Kidney tubule cell (primary cell): ENCODE measurements around the gene PLXNA2.

Source experiments
- DNase-seq: peaks from one replicate; pipeline ENCODE4 v3.0.0-alpha.2; 2018; ENCODE audit warnings: low spot score

PLXNA2 gene

GRCh38 chr1:208146650-208147049 lies 97.5 kb downstream of the PLXNA2 start:
- no peak for DNase-seq

GRCh38 chr1:208145167-208145566 lies 99.0 kb downstream of the PLXNA2 start:
- DNase-seq = no peak

- no peak for DNase-seq
Measured at GRCh38 chr1:208142590-208143382, 101.4 kb downstream of the PLXNA2 start.

DNA sequence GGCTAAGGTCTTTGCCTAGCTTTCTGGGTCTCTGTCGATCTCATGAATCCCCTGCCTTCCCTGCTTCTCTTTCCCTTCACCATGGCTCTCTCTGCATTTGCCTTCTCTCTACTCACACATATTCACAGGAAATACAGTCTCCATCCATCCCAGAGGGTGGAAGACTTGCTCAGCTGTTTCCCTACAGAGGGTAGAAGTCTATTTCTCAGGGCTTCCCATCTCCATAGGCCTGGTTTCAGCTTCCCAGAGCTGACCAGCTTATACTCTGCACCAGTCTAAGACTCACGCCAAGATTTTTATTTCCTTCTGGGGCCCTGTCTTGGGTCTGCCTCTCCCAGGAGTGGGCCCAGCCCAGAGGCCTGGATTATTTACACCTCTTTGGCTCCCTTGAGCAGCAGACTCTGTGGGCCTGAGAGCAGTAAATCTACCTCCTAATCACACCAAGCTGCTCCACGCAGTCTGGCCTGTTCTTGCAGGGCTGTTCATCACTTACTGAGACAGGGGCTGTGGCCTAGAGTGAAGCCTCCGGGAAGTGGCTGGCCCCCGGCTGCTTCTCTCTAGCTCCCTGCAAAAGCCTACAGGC lies 102.5 kb downstream of the PLXNA2 start:
- no peak for DNase-seq

- DNase-seq = no peak
Measured at GRCh38 chr1:208139434-208140045, 104.6 kb downstream of the PLXNA2 start.

DNA sequence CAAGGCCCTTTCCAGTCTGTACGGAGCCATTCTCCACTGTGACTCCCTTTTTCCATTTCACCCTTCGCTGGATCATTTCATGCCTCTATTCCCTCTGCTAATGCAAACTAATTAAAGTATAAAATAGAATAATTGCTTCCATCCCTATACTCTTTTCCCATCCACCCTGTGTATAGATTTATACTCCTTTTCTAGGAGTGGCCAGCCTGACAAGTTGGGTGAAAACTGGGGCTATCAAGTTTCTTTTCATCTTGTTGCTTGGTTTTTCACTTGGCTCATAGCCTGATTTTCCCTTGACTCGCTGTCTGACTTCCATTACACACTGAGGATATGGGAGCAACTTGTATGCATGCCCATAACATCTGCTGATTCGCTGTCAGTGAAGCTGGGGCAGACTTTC lies 107.0 kb downstream of the PLXNA2 start:
- peak; percentile 10 for DNase-seq

GRCh38 chr1:208136459-208137182 lies 107.6 kb downstream of the PLXNA2 start:
- DNase-seq = no peak

- DNase-seq = no peak
Measured at GRCh38 chr1:208135354-208135753, 108.8 kb downstream of the PLXNA2 start.

DNA sequence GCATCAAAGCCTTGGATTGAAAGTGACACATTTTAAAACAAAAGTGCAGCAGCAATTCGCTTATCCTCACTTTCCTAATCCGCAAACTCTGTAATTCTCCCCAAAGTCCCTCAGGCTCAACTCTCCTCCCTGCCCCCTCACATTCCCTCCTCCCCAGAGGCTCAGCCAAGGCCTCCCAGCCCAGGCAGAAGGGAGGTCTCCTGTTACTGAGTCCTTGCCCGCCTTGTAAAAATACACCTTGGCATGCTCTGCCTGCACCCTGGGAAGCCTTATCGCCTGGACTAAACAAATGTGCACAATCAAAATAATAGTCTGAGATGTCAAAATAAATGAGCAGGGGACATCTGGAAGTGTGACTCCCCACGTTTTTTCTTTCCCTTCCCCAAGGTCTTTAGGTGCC lies 109.7 kb downstream of the PLXNA2 start:
- DNase-seq = no peak

DNA sequence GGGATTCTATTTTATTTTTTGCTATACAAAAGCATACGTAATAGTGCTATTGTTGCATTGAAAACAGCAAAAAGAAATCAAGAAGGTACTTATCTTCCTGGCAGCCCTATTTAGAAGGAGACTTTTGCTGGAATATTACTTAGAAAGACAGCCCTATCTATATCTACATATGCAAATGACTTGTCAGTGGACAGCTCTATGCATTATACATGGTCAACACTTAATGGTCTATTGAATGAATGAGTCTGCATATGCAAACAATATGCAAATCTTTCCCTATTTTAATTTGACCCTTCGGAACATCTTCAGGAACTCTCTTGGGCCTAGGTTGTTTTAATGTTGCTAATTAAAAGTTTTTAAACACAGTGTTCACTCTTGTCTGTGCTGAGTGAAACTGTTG lies 110.8 kb downstream of the PLXNA2 start:
- DNase-seq = no peak

DNA sequence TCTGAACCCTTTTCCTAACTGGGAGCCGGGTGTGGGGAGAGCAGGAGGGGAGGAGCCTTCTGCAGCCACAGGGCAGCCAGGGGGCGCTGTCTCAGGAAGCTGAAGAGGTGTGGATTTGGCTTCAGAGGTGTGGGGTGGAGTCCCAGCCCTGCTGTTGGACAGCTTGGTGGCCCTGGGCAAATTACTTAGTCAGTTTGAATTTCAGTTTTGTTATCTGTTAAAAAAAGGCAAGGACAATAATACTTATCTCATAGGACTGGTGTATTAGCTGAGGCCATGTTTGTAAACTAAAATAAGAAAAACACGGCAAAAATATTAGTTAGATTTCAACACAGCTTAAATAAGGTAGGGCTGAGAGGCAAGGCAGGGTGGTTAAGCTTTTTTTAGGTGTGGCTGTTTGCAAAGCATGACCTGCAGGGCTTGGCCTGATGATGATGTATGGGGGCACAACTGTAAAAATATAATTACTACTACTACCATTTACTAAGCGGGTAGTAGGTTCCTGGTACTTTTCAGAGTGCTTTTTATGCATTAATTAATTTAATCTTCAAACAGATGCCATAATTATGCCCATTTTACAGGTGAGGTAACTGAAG lies 111.8 kb downstream of the PLXNA2 start:
- peak; percentile 73 for DNase-seq

DNA sequence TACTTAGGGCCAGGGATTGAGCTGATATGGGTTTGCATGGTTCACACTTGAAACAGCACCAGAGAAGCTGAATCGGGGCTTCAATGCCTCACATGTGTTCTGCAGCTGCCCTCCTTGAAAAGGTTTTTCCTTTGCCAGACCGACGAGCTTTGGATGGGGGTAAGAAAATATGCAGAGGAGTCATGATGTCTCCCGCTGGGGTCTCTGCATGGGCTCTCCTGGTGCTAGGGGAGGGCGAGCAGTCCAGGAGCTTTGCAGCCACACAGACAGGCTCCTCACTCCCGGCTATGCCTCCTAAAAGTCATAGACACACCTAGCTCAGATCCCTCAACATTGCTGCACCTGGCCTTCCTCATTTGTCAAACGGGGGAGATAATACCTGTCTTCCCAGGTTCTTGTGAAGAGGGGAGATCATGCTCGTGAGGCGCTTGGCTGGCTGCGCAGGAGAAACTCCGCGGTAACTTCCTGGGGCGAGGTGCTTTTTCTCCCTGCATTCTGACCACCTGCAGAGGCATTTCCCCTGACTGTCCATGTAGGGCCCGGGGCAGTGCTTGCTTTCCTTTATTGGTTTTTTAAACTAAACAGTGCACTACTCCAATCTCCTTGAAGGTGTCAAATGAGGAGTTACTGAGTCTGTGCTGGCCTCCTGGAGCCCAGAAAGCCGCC lies 112.4 kb downstream of the PLXNA2 start:
- DNase-seq = no peak

- no peak for DNase-seq
Measured at GRCh38 chr1:208129487-208129886, 114.7 kb downstream of the PLXNA2 start.

DNA sequence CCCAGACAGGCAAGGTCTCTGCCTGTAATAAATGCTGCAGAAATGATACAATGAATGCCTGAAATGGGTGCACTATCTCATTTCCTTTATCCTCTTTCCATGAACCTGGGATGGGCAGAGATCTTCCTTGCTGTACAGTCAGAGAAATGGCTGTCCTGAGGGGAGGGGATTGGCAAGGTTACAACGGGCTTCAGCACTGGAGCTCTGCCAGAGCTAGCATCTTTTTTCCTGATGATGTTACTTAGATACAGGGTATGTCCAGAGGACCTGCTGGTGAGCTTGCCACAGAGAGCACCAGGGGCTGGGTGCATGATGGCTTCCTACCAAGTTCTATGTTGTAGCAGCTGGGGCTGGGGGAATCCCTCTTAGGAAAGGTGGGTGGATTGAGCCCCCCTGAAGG lies 115.1 kb downstream of the PLXNA2 start:
- no peak for DNase-seq

DNA sequence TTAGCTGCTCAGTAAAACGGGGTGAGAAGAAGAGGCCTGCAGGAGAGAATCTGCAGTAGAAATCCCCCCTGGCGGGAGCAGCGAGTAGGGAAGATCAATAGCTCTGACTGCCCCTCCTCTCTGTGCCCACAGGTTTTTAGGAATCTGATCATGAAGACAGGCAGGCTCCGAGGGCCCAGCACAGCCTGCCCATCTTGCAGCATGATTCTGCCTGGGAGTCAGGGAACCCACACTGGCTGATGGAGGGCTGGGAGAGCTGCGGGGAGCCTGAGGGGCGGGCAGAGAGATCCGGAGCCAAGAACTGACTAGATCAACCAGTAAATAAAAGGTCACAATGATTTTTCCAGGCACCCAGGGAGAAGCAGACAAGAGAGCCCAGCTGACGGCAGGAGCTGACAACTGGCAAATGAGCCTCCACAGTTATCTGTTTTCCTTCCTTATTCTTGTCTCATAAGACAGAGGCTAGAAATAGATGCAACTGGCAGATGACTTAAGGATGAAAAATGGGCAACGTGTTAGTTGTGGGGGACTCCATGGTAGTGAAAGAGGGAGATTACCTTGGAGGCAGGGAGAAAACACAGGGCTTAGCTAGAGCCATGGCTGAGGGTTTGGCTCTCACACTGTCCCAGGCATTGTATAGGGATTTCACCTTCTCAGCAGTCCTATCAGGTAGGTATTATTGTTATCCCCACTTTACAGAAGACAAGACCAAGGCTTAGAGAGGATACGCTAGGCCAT lies 116.2 kb downstream of the PLXNA2 start:
- no peak for DNase-seq

- no peak for DNase-seq
Measured at GRCh38 chr1:208127284-208127683, 116.9 kb downstream of the PLXNA2 start.

GRCh38 chr1:208126108-208126507 lies 118.1 kb downstream of the PLXNA2 start:
- DNase-seq = no peak

GRCh38 chr1:208122612-208123358 lies 121.4 kb downstream of the PLXNA2 start:
- DNase-seq = no peak

DNA sequence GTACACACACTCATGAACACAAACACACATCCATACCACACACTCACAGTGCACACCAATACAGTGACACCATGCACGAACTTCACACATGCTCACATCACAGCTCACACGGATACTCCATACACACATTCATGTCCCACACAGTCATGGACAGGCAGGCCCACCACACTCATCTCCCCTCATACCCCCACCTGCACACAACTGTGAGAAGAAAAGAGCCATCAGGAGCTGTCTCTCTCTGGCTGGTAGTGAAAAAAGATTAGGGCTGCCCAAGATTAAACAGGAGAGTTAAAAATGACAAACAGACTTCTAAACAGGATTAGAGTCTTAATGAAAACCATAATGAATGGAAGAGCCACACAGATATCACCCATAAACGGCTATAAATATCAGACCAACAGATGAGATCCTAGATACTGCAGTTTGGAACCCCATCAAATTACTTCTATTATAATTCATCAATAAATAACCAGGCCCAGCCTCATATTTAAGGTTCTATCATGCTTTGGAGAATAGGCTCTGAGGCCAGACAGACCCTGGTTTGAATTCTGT lies 122.3 kb downstream of the PLXNA2 start:
- no peak for DNase-seq

DNA sequence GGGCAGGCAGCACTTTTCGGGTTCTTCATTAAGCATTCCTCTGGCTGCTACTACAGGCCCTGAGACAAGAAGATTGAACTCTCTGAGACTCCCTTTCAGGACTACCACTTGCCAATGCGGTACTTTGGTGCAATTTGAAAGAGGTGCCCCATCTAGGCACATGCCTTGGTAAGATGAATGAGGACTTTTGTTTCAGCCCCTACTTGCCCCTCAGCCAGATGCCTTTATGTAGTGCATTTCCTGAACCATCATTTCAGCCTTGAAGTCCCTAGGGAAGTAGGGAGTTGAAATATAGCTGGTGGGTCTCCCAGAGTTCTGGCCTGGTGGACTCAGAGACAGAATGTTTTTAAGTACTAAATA lies 123.8 kb downstream of the PLXNA2 start:
- no peak for DNase-seq
